HG03520 (cell line): ENCODE results near the gene CA14.
"Not testable (repeated sequence)": the region's sequence is repeated elsewhere in the genome, so short reads cannot be mapped to it uniquely, and the experiment has no call there.

Source experiments
- ATAC-seq: cut with Tn5 transposase; IDR thresholded peaks from one replicate; pipeline ENCODE4 v1.9.1; 2021; ENCODE audit warnings: mild to moderate bottlenecking, moderate library complexity; ENCODE audit not compliant: unreplicated experiment

CA14 gene

DNA sequence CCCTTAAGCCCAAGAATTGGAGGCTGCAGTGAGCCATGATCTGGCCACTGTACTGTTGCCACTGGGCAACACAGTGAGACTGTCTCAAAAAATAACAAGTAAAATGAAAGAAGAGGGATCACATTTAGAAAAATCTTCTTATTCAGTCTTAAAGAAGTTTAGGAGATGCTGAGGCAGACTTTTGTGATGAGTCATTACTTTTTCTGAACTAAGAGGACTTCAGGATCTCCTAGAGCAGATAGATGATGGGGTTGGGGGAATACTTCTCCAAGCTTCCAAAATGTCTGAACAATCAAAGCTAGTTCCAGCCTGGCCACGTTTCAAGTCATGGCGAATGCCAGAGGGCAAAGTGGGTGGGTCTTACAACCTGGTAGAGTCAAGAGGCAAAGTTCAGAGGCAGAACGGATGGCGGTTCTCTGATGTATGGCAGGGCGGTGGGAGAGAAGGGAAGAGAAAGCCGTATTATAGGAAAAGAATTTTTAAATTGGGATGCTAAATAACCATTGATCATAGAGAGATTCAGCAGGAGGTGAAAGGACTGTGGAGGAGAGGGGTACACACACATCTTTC is 22.6 kb downstream of the CA14 start:
- no peak for ATAC-seq

DNA sequence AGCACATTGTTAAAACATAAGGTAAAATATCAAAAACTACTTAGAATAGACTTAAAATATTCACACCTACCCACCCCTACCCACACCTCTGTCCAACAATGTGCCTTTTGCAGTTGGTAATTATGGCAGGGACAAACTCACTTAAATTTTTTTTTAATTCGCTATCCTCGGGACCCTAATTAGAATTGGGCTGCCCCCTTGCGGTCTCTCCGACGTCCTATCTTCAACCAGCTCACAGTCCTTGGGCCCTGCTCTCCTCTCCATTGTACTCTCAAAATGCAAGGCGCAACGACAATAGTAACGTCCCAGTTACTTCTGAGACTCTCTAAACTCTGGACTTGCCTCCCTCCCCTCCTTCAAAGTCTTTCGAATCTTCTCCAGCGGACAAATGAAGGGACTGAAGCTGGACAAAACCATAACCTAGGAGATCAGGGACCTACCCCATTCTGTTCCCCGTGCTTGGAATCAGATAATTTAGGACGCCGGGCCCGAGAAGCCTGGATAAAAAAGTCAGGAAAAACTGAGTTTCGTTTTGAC is 23.7 kb downstream of the CA14 start:
- no peak for ATAC-seq

DNA sequence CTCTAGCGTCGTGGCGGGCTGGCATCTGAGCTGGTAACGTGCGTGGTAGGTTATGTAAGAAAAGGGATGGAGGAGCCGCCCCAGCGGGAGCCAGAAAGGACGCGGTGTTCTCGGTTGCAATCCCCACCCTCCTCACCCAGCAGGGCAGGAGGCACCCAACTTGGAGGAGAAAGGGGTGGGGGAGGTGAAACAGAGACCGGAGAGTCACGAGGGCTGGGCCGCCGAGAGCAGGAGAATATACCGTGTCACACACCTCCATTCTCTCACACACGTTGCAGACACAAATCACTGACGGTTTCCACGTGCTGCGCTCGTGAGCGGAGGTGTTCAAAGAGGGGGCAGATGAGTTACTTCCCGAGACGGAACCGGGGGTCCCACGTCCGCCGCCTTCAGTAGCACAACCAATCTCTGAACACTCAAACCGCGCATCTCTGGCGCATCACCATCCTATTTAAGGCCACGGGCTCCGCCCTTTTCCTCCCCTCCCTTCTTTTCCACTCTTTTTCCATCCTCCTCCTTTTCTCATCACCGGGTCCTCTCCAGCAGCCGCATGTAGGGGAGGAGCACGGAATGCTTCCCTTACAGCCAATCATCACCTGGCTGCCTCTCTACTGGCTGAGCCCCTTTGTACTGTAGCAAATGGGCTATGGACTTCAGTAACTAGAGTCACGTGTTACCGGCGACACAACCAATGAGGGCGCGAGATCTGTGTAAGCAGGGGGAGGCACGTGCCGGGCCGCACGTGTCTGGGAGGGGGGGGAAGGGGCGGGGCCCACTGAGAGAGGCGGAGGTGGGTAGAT is 24.4 kb downstream of the CA14 start, which contains the start of gene CIART:
TSS of gene CIART (plus strand) at position 797 of the 800 bp plus-strand sequence. CDS start 714 bp downstream, outside the sequence.
- no peak for ATAC-seq

DNA sequence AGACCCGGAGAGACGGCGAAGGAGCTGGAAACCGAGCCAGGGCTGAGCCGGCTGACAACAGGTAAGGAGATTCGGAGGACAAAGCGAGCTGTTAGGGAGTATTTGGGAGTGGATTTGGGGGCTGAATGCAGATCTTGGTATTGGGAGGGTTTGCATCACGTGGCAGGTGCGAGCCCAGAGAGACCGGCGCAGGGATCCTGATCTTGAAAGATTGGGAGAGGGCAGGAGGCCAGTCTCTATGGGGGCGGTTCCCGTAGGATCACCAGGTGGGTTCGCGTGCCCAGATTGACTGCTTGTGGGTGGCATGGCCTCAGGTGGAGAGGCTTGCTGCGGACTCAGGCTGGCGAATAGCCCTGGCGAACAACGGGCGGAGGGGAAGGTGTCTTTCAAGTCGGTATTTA is 25.0 kb downstream of the CA14 start:
- no peak for ATAC-seq

DNA sequence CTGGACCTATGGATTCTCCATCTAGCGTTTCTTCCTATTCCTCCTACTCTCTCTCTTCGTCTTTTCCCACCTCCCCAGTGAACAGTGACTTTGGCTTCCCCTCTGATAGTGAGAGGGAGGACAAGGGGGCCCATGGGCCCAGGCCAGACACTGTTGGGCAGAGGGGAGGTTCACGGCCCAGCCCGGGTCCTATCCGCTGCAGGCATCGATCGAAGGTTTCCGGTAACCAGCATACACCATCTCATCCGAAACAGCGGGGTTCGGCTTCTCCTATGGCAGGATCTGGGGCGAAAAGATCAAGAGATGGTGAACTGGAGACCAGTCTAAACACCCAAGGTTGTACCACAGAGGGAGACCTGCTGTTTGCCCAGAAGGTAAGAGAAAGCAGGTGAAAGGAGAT is 25.7 kb downstream of the CA14 start:
- no peak for ATAC-seq

DNA sequence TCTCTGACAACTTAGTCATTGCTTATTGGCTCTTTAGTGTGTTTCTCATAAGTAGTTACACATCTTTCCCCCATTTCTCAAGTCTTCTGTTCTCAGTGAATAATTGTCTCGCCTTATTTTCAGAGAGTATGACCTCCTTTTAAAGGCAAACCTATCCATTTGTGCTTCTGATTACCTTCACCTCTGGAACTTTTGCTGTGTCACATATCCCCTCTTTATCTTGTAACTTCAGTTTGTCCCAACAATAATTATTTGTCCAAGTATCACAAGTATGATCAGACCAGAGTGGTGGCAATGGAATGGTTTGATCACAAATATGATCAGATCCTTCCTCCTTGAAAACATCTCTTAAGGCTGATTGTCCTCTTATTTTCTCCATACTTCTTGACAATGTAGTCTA is 30.8 kb downstream of the CA14 start:
- no peak for ATAC-seq

DNA sequence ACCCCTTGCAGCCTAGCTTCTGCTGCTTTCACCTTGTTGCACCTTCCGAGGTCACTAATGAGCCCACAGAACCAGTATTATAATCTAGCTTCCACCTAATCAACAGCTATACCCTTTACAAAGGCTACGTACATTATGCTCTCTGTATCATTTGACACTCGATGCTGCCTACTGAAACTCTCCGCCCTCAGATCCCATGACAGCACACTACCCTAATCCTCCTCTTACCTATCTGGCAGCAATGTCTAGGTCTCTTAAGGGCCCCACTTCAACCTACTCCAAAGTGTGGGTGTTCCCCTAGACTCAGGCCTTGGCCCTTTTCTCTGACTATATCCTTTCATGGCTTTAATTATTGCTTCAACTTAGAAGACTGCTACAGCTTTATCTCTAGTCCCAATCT is 31.2 kb downstream of the CA14 start:
- no peak for ATAC-seq

DNA sequence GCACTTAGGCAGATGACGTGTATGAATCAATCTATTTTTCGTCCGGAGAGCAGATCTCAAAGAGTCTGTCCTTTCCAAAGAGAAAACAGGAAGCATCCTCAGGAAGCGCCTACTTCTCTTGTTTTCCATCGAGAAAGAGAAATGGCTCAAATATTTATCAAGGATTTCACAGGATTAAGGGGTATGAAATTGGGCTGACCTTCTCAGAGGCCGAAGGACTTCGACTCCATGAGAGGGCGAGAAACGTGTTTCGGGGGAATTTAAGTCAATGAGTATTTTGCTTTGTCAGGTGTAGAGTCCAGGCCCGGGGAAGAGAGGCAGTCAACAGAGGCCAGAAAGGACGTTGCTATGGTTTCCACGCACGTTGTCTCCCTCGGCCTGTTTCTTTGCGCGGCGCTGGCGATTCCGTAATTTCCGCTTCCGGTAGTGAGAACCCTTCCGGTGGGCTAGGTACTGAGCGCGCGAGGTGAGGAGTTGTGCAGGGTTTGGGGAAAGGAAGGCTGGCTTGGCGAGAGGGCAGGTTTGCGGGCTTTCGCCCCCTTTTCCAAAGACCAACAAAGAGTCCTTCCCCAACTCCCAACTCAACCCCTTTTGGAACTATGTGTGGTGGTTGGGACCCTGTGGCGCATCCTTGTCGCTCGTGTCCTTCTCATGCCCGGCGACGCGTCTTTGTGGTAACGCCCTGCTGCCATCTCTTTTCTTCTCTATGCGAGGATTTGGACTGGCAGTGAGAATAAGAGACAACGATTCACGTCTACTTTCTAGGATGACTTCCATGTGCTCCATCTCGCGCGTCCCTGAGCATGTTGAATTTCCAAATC is 36.1 kb downstream of the CA14 start, which contains the start of gene MRPS21:
TSS of gene MRPS21 (plus strand) at position 429 of the 821 bp plus-strand sequence. CDS start 506 bp downstream, outside the sequence.
- ATAC-seq = peak; percentile 97

DNA sequence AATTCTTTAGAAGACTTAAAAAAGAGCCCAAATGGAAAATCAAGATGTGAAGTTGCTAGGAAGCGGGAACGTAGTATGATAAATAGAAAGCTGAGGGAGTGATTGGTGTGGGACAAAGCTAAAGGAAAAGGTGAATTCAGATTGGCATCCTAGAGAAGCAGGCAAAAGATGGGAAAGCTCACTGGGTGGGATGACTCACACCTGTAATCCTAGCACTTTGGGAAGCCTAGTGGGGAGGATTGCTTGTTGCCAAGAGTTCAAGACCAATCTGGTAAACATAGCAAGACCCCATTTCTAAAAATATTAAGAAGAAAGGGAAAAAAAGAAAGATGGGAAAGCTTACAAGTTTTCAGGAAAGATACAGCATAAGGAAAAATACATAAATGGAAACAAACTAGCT is 37.9 kb downstream of the CA14 start:
- no peak for ATAC-seq

DNA sequence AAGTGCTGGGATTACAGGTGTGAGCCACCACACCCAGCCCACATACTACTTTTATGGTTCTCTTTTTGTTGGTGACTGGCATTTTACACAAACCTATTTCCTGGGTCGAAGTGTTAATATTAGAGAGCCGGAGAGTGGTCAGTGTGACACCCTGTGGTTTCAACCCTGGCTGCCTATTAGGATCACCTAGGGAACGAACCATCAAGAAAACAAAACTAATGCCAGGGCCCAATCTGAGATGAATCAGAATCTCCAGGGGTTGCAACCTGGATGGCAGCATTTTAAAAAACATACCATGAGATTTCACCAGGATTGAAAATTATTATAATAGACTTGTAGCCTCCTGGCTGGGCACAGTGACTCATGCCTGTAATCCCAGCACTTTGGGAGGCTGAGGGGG is 42.1 kb downstream of the CA14 start:
- no peak for ATAC-seq

DNA sequence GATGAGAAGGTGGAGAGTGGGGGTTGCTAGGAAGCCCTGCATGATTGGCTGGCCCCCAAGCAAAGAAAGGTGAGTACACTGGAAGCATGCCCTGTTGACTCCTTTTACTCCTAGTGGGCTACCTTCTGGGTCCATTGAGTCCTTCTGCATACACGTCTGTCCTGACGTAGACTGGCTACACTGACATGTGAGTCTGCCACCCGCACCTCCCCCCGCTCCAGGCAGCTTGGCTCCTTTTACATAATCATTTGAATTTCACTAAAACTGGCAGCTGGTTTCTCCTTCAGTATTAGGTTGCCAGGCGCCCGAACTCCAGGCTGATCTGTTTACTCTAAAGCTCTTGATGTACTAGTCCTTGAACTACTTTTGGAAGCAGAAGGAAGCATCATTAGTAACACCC is 44.8 kb downstream of the CA14 start:
- ATAC-seq = no peak

DNA sequence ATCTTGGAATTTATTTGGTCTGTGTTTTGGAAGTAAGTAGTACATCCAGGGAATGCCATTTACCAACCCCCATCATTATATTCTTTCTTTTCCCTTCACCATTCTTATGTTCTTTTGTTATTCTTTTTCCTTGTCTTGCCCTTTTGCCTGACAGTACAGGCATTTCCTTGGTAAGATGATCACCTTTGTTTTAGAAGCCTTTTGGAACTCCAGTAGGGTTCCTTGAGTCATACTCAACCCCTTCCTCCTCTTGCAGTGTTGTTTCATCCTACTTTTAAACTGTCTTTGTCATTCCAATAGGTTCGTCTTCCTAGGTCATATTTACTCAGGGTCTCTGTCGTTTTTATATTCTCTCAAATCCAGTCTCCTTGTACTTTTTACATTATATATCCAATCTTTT is 45.3 kb downstream of the CA14 start:
- no peak for ATAC-seq

DNA sequence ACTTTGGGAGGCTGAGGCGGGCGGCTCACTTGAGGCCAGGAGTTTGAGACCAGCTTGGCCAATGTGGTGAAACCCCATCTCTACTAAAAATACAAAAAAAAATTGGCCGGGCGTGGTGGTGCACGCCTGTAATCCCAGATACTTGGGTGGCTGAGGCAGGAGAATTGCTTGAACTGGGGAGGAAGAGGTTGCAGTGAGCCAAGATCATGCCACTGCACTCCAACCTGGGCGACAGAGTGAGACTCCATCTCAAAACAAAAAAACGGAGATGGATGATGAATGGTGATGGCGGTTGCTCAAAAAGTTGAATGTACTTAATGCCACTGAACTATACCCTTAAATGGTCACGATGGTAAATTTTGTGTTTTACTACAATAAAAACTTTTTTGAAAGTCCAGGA is 51.0 kb downstream of the CA14 start:
- ATAC-seq = not testable (repeated sequence)

DNA sequence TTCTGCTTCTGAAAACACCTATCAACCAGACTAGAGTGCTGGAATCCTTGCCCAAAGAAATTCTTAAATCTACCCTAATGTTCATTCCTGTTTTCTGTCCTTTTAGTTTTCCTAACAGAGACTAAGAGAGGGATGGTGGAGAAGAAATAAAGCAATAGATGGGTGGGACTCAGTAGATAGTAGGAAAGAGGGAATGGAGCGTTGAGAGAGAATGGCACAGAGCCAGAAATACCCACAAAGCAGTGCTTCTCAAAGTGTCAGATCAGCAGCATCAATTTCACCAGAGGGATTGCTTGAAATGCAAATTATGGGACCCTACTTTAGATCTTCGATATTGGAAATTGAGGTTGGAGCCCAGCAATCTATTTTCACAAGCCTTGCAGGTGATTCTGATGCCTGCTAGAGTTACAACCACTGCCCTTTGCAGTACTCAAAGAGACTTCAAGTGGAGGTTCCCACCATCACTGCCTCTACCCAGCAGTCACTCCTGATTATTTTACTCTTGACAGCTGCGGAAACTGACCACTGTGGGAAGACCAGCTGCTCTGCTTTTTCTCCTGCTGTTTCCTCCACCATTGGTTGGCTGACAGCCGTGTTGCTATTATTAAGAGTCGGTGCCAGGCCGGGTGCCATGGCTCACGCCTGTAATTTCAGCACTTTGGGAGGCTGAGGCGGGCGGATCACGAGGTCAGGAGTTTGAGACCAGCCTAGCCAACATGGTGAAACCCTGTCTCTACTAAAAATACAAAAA is 52.4 kb downstream of the CA14 start:
- ATAC-seq = no peak

DNA sequence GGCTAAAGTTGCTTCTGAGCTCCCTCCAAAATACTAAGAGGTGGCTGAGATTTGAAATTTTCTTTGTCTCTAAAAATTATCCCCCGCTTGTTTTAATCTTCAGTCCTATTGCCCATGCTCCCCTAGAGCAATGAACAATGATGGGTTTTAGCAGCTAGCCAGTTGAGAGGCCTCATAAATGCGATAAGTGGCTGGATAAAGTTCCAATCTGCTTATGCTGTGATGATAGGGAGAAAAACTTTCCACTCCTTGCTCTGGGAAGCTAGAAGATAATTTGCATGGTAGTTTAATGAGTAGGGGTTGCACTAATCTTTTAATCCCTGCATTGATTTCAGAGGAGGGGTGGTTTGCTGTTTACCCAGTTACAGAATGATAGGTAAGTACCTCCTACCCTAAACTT is 54.2 kb downstream of the CA14 start:
- ATAC-seq = no peak
